ENCODE measurements around the gene VPS9D1. TPM values are rescaled to one million over a fixed set of nuclear protein-coding genes. Genes with fewer than 3 reads are reported as not detected.
A peak's percentile ranks its signal among the peaks of the same experiment; 100 is the strongest.

Gene VPS9D1
- 10 to 100 TPM in 4 of 7 donors, 1 to 10 TPM in 3; 4.2 to 15.5 (median 10.0) TPM for total RNA-seq
- polyA plus RNA-seq, result 1 to 10 TPM in 1 of 2 donors, under 1 TPM in 1; 0.50 to 9.7 TPM
- long read RNA-seq, donor 1, partial matches to known transcripts, result 4 of 7 reads
- long read RNA-seq, donor 1, other reads (novel, unspliced or antisense), result 1 of 7 reads
- long read RNA-seq, donor 2, partial matches to known transcripts, result 0 of 2 reads
- long read RNA-seq, donor 2, other reads (novel, unspliced or antisense), result 0 of 2 reads
- long read RNA-seq, donor 3, partial matches to known transcripts, result 10 of 19 reads
- long read RNA-seq, donor 3, other reads (novel, unspliced or antisense), result 8 of 19 reads

DNA sequence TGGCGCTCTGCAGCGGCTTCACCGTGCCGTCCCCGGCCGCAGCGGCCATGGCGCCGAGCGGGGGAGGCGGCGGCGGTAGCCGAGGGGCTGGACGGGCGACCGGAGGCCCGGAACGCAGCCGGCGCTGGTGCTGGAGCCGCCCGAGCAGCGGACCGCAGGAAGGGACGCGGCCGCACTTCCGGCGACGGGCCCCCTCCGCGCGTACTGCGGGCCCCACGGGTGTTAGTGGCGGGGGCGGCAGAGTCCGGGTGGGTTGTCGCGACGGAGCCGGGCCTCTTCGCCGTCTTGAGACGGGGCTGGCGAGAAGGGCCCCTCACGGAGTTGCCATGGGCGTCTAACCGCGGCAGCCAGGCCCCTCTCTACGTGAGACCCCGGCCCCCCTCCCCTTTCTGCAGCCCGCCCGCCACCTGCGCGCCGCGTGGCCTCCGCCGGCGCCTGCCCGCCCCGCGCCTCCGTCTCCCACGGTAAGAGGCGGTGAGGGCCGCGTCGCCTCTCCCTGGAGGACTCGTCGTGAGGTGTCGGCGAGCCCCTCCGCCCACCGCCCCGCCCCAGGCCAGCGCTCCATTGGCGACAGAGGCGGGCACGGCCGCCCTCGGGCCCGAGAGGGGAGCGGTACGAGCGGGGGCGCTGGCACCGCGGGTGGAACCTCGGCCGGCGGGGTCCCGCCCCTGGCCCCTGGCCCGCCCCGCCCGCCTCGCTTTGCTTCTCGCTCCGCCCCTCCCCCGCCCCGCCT is at the start of gene VPS9D1, which contains the start of gene ZNF276:
TSS of gene VPS9D1 (minus strand) at position 86 of the 733 bp plus-strand sequence. CDS start at position 49, 37 bp downstream.
TSS of gene ZNF276 (plus strand) at position 725 of the 733 bp plus-strand sequence. CDS start 104 bp downstream, outside the sequence.
- Histone ChIP-seq H3K36me3 (no peaks in the 10 kb centered on the region), H3K27ac (peak within 1 kb of the TSS; percentile 26 to 95), H3K4me1 (ENCODE audit: insufficient read depth) (peaks cover 11% of the 10 kb centered on the region), H3K27me3 (no peaks in the 10 kb centered on the region), H3K4me3 (peak within 1 kb of the TSS; percentile 94), H3K9me3 (no peaks in the 10 kb centered on the region)
- peak; percentile 76 to 87 (median 85) for DNase-seq
- 0% methylated on average over 11 to 103 of the region's 103 CpGs for WGBS, 3 donors
- TF ChIP-seq POLR2A (IDR thresholded peaks at IDR 0.05) (no peak), CTCF (IDR thresholded peaks at IDR 0.05) (no peak), EP300 (IDR thresholded peaks at IDR 0.05) (no peak)
- intact Hi-C loops (cut with DNase I), result no loop called here

DNA sequence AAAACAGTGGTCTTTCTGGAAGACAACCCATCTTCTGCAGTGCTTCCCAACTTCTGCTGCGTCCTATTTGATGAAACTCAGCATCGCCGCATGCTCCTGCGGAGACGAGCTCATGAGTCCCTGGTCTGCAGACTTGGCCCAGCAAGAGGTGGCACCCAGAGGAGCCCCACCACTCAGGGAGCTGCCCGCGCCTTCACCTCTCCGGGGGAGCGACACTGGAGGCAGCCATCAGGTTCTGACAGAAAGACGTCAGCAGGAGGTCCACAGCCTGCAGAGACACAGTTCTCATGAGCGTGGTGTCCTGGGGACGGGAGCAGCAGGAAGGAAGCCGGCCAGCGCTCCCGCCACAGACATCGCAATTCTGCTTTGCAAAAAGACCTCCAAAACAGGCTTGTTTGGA is 49.7 kb upstream of the VPS9D1 start:
- Histone ChIP-seq H3K4me3 (no peak overlapping the region), H3K27ac (no peak overlapping the region), H3K9me3 (no peaks in the 10 kb centered on the region), H3K4me1 (ENCODE audit: insufficient read depth) (no peaks in the 10 kb centered on the region), H3K36me3 (no peaks in the 10 kb centered on the region), H3K27me3 (no peaks in the 10 kb centered on the region)
- 96 to 97% (median 97%) methylated on average over 16 of the region's 16 CpGs for WGBS, 3 donors
- DNase-seq, result no peak
- no peak for TF ChIP-seq CTCF (IDR thresholded peaks at IDR 0.05)
- intact Hi-C loops (cut with DNase I), result no loop called here

GRCh38 chr16:89765292-89765830 is 44.7 kb upstream of the VPS9D1 start:
- no peak for TF ChIP-seq POLR2A (IDR thresholded peaks at IDR 0.05)
- TF ChIP-seq EP300 (IDR thresholded peaks at IDR 0.05), result no peak
- no peak for TF ChIP-seq CTCF (IDR thresholded peaks at IDR 0.05)
- Histone ChIP-seq H3K27ac (no peak overlapping the region), H3K9me3 (no peaks in the 10 kb centered on the region), H3K27me3 (no peaks in the 10 kb centered on the region), H3K4me3 (no peak overlapping the region), H3K36me3 (no peaks in the 10 kb centered on the region), H3K4me1 (ENCODE audit: insufficient read depth) (no peaks in the 10 kb centered on the region)
- no peak for DNase-seq
- intact Hi-C loops (cut with DNase I), result no loop called here
- 76 to 90% (median 77%) methylated on average over 10 of the region's 10 CpGs for WGBS, 3 donors

DNA sequence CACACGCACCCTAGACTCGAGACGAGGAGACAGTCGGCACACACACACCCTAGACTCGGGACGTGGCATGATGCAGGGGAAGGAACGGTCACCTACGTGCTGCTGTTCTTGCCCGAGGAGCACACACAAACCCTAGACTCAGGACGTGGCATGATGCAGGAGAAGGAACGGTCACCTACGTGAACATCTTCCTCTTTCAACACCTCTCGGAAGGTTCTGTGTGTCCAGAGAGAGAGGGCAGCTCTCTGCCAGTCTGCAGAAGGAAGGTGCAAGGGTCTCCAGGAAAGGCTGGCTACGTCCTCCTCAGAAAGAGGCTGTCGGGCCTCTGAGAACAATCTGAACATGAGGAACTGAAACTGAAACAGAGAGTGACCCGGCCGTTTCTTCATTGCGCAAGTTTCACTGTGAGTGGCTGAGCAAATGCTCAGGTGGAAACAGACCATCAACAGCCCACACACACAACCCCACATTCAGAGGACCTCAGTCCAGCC is 44.1 kb upstream of the VPS9D1 start:
- intact Hi-C loops (cut with DNase I), result no loop called here
- Histone ChIP-seq H3K36me3 (no peaks in the 10 kb centered on the region), H3K9me3 (no peaks in the 10 kb centered on the region), H3K4me1 (ENCODE audit: insufficient read depth) (no peaks in the 10 kb centered on the region), H3K4me3 (no peak overlapping the region), H3K27ac (no peak overlapping the region), H3K27me3 (no peaks in the 10 kb centered on the region)
- DNase-seq, result no peak
- TF ChIP-seq POLR2A (IDR thresholded peaks at IDR 0.05), result no peak
- TF ChIP-seq EP300 (IDR thresholded peaks at IDR 0.05), result no peak
- no peak for TF ChIP-seq CTCF (IDR thresholded peaks at IDR 0.05)
- WGBS, 3 donors, result 85 to 89% (median 86%) methylated on average over 18 of the region's 18 CpGs

All from ovary (tissue), 10 donors.